ENCODE measurements around the gene ZCCHC24.

The ZCCHC24 gene

DNA sequence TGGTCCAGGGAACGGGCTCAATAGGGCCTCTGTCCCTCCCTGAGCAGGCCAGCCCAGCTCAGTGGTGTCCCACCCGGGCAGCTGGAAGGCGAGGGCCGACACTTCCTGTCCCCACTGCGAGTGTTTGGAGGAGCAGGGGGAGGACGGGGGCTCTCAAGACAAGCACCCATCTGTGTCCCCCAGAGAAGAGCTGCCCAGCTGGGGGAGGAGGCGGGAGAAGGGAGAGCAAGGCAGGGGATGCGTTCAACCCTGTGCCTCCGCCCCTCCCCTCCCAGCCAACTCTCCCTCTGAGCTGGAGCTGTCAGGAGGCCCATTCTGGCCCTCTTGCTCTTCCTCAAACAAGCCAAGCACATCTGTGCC is 35.7 kb downstream of the ZCCHC24 start:
- DNase-seq, result no peak

DNA sequence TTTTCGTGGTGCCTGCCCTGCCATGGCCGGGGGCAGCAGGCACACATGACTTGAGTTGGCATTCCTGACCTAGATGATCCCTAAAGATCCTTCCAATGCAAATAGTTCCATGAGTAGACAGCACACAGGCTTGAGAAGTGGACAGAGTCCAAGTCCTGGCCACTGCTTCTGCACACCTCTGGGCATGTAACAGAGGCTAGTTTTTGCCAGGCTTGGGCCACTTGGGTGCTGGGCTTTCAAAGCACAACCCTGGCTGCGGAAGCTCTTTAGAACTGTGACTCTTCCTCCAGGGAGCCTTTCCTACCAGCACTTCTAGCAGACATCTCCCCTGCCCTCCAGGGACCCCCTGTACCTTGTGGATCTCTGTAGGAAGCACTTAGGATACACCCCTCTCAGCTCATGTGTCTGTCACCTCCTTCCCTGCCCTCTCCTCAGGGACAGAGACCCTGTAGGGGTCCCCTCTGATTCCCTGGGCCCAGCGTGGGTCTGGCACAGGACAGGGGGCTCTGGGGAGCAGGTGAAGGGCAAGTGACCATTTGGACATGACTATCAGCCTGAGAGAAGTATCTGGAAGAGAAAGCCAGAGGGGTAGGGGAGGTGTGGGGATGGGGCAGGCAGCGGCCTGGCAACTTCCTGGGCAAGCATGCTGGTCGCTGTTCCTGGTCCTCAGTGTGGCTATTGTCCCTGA is 36.2 kb downstream of the ZCCHC24 start:
- DNase-seq, result no peak

DNA sequence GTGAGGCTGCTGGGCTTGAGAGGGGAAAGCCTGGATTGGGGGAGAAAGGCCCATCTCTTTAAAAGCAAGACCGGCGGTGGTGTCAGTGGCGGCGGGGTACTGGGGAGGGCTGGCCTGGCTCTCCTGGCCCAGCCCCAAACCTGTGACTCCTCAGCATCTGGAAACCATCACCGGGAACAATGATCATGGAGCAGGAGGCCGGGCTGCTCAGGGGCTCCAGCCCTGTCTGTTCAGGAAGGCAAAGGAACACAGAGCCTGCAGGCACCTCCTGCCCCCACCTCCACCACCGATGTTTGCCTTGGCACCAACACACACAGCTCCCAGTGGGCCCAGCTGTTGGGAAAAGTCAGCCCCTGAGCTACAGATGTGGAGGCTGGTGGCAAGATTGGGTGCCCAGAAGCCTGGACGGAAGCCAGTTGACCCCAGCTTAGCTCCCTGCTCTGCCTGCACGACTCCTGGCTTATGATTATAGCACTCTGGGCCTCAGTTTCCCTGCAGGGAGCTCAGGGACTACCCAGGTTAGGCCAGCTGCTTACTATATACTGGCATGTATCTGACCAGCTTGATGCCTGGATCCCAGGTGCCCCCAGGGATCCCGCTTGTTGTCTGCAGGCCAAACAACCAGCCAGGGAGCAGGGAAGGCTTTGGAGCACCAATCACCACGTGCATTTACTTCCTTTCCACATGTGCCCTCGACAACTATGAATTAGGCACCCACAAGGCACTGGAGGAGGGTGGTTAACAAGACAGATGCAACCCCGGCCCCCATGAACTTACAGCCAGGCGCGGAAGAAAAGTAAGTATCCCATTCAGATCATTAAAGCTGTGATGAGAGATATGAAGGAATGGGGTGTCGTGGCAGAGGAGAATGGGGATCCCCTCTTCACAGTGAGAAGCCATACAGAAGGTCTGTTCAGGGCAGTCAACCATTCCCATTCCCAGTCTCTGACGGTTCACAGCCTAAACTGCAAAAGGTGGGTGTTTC is 37.3 kb downstream of the ZCCHC24 start:
- peak; percentile 80 for DNase-seq

DNA sequence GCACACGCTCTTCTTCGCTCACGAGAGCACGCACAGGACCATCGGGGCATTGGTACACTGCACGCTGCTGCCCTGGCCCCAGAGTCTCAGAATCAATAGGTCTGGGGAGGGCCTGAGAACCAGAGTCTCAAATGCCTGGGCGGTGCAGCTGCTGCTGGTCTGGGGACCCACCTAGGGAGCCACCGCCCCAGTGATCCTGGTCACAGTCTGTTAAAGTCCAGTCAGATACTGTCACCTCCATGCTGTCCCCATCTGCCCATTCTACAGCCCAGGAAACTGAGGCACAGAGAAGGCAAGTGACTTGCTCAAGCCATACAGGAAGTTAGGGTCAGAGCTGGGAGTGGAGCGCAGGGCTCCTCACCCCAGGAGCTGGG is 38.0 kb downstream of the ZCCHC24 start:
- no peak for DNase-seq

DNA sequence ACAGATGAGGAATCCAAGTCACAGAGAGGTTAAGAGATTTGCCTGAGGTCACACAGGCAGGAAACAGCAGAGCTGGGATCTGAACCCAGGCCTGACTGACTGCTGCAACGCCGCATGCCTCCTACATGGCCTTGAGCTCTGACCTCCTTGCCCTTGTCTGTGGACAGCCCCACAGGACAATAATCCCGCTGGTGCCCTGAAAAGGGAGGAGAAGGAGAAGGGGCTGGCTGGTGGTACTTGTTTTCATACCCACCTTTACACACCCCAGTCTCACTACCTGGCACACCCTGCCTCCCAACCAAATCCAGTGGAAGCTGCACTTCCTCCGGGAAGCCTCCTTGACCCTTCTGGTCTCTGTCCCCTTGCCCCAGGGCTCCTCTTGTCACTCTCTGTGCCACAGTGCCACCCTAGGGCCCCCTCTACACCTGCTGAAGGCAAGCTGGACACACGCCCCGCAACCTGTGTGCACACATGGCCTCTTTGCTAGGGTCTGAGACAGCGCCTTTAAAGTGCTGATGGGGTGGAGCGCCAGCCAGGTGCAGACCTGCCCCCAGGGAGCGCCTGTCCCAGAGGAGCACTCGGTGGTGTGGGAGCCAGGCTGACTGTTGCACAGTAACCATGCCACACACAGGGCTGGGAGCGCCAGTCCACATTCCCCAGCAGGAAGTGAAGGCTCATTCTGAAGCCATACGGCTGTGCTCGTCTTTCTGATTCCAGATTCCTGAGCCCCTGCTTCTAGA is 38.6 kb downstream of the ZCCHC24 start:
- no peak for DNase-seq

DNA sequence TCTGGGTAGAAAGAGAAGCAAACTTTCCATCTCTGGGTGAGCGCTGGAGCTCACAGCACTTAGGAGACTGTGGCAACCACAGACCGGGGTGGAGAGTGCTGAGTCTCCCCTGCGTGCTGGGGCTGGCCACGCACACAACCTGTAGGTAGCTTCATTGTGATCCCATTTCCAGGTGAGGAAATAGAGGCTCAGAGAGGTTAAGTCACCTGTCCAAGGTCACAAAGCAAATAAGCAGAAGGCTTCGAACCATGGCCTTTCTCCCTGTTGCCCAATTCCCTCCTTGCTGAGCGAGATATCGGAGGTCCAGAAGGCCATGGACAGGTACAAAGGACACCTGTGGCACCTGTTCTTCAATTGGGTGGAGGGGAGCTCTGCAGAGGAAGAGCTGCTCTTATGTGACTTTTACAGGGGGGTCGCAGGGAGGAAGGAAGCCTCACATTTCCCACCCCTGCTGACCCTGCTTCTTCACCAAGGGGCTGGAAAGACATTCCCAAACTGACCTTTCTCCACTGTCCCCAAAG is 39.4 kb downstream of the ZCCHC24 start:
- DNase-seq, result no peak

DNA sequence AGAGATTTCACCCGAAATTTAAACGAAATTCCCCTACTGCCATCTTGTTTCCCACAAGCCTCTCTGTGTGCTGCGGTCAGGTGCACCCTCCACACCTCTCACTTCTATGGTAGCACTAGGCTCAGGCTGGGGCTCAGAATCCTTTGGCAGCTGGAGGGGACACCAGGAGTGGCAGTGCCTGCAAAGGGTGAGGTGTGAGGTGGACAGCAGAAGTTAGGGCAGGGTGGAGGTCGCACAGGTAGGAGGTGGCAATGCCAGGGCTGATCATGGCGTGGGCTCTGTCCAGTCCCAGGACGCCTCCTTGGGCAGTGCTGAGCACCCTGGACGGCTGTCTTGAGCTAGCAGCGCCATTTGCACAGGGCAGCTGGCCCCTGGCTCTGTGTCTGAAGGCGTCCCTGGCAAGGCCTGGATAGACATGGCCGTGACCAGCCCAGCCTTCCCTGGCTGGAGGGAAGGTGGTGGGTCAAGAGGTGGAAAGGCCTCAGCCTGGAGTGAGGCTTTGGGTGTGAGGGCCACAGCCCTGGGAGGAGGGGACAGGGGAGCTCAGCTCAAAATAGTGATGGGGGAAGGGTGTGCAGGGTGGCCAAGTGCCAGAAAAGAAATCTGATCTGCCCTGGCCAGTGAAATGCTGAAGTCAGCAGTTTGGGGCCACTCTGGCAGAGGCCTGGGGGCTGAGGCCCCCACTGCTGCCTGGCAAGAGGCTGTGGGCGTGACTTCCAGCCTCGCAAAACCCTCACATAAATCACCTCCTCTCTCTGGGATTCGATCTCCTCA is 40.0 kb downstream of the ZCCHC24 start:
- peak; percentile 76 for DNase-seq

DNA sequence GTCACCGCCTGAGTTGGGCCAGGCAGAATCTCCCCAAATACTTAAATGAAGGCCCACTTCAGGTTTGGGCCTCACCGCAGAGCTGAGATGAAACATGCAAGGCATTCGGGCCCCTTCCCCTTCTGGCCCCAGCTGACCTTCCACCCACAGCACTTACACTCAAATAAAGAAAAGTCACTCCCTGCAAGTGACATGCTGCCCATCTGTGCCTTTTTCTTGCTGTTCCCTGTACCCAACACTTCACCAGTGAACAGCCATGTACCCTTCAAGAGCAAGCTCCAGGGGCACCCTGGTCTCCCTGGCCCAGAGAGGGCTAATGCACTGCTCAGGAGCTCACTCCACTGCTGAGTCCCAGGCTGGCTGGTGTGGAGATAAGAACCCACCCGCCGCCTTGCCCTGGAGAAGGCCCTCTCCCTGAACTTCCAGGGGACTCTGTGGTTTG is 40.7 kb downstream of the ZCCHC24 start:
- no peak for DNase-seq

DNA sequence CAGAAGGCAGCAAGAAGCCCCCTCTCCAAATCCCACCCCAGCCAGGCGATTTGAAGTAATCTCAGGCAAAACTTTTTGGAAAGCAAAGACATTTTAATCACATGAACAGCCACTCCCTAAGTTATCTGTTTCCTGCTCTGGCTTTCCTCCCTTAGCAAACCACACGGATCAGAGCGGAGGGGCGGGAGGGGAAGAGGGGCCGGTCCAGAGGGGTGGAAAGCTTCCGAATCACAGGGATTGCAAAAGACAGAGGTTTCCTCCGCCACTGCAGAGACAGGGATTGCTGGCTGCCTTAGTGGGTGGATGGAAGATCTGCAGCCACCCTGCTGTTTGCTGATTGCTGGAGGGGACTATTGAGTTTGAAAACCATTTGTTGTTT is 41.2 kb downstream of the ZCCHC24 start:
- peak; percentile 78 for DNase-seq

DNA sequence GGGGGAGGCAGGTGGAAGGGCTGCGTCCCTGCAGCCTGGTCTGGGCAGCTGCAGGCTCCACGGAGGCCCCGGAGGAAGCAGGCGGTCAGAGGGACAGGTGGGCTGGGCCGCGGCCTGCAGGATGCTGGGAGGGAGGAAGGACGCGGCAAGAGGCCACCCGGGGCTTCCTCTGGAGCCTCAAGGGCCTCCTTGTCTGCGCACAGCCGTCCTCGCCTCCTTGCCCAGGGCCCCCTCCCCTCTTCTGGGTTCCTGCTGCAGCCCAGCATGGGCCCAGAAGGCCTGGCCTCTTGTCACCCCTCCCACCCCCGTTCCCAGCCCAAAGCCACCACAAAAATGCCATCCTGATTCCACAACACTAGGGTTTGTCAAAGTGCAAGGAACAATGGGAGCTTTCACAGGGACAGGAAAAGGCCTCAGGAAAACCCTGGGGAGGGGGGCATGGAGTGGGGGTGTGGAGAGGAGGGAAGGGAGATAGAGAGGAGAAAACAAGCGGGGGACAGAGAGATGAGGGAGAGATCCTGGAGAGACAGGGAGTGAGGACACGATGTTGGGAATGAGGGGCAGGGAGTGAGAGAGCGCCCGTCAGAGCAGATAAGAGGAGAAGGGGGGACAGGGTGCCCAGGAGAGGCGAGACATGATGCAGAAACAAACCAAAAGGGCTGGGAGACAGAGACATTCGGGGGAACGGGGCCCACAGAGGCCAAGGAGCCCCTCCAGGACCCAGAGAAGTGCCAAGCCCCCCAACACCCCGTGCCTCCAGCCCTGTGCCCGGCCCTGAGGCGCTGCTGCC is 41.8 kb downstream of the ZCCHC24 start:
- DNase-seq, result peak; percentile 64

DNA sequence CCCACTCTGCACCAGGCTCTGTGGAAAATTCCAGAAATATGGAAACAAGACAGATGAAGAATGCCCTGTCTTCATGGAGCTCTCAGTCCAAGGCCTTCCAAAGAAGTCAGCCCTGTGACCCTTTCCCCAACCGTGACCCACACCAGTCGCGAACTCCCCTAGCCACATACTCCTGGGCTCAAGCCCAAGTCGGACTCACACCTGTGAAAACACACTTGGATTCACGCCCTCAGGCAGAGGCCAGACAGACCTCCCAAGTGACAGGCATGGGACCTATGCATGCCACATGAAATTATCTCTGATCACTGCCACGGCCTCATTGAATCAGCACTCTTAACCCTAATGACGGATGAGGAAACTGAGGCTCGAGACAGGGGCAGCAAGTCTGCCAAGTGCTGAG is 42.5 kb downstream of the ZCCHC24 start:
- no peak for DNase-seq

DNA sequence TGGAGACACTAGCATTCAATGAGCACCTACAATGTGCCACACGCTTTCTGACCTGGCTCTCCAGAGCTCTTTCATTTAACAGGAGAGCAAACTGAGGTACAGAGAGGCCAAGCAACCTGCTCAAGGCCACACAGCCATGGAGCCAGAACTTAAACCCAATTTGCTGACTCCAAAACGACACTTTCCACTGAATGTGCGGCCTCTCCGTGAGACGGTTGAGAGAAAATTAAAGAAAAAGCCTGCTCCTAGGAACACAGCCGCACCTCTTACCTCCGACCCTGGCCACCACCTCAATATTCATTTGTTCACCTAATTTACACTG is 42.8 kb downstream of the ZCCHC24 start:
- no peak for DNase-seq

DNA sequence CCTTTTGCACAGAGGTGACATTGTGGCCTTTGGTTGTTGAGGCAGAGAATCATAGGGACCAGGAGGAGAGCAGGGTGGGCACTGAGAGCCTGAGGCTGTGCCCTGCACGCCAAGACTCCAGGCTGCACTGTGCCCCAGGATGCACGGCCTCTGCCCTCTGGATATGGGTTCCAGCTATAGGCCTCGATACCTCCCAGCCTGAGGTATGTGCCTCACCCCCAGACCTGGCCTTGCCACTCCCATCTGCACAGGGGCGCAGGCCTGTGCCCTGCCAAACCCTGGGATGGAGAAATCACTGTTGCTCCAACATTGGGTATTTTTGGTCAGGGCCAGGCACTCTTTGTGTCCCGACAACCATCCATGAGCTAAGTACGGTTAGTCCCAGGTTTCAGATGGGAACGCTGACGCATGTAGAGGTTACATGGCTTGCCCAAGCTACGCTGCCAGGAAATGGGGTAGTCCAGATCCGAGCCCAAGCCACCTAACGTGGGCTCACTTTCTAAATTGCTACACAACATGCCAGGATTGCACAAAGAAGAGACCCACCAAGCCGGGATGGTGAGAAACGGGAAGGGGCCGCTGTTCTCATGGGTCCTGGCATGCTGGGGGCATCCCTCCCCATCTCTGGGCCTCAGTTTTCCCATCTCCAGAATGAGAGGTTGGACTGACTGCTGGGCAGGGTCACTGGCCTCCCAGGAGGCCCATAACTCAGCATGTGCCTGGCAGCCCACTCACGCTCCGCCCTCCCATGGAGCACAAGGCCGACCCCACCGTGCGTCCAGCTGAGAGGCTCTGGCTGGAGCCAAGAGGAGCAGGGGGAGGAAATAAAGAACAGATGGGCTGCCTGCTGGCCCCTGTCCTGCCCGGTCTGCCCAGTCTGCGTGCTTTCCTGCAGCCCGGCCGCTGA is 44.2 kb downstream of the ZCCHC24 start:
- peak; percentile 82 for DNase-seq

DNA sequence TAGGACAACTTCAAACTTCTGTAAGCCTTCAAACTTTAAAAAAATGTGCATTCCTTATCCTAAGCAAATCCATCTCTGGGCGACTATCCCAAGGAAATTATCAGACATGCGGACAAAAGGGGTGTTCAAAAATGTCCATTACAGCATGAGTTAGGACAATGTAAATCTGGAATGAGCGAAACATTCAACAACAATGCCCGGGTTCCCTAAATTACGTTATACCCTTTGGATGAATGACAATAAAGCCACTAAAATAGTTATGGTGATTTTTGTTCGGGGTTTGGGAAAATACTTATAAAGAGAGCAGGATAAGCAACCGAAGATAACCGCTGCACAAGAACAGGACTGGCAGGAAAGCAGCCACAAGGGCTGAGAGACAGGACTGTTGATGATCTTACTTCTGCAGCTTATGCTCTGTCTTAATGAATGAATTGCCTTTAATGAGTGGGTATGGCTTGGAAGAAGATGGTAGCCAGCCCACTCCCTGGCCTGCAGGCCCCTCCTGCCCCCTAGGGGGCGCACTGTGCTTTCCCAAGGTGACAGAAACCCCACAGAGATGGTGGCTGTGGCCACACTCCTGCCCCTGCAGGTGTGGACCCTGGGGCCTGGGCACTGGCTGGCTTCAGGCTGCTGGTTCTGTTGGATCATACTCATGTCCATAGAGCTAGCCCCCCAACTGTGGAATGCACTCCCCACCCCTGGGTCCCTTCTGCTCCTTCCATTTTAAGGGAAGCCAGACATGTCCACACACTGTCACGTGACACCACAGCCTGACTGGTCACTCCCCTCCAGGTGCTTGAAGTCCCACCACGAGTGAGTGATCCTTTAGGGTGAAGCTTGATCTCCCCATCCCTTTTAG is 45.0 kb downstream of the ZCCHC24 start:
- no peak for DNase-seq

DNA sequence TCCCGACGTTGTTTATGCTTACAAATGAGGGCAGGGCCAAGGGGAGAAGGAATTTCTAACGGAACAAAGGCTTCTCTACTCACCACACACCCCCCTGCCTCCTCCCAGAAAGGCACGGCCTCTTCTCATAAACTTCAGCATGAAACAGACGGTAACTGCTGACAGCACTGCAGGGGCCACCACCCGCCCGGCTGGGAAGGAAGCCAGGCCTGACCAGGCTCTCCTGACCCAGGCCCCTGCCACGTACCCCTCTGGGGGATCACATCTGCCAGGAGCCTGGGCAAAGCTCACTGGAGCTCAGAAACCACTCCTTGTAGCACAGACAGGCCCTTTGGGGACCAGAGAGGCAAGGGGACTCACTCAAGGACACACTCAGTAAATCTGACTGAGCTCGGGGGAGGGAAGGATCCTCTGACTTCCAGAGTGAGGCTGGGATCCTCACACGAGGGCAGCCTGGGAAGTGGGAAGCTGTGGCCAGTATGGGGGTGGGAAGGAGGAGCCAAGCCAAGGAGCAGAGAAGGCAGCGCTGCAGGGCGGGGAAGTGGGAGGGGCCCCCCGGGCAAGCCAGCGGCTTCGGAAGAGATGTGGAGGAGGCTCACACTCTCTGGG is 46.1 kb downstream of the ZCCHC24 start:
- peak; percentile 88 for DNase-seq

DNA sequence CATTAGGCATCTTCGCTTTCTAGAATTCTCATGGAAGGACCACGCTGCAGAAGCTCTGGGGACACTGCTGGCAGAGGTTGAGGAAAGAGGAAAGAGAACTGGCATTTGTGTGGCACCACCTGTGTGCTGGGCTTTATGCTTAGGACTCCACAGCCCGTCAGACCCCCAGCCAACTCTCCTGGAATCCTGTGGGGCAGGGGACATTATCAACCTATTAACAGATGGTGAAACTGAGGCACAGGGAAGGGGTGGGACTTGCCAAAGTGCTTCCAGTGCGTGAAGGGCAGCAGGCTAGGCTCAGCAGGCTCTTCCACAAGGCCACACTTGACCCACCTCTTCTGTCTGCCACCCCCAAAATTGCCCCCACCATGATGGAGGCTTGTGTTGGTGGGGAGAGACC is 46.8 kb downstream of the ZCCHC24 start:
- DNase-seq, result no peak

DNA sequence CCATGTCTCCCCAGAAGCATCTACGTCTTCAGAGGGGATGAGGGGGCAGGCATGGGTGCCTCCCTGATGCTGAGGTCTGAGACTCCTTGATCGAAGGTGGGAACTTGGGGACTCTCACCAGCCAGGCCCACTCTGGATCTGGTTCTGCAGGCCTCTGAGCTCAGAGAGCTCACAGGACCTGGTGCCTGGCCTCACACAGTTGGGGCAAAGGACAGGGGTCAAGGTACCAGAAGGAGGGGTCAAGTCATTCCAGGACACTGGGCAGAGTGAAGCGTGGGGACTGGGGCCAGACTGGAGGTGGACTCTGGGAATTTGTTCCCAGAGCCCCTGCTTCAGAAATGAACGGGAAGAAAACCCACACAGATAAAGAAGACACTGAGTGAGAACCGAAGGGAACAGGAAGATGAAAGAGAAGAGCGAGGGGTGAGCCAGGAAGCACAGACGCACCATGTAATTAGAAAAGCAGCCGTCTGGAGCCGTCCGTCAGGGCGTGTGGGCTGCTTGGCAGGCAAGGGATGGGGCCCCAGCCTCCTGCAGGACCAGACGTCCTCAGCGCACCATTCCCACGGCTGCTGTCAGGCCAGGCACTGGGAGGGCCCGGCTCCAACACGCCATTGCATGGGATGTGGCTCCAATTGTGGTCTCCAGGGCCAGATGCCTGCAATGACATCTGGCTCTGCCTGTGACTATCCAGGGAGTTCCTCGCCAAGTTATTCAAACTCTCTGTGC is 47.7 kb downstream of the ZCCHC24 start:
- no peak for DNase-seq

DNA sequence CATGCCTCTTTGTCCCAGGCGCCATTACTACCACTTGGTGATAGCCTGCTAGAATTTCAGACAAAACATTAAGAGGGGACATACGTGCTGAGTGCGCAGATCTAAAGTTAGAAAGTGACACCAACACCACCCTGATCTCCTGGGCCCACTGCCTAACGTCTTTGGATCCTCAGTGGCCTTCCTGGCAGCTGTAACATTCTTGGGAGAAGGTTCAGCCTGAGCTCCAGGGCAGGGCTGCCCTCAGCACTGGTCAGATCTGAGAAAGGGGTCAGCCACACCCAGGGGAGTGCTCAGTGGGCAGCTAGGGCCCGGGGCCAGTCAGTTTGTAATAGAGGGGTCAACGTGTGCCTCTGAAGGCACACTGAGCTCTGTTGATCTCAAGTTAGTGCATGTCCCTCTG is 48.4 kb downstream of the ZCCHC24 start:
- DNase-seq, result no peak

DNA sequence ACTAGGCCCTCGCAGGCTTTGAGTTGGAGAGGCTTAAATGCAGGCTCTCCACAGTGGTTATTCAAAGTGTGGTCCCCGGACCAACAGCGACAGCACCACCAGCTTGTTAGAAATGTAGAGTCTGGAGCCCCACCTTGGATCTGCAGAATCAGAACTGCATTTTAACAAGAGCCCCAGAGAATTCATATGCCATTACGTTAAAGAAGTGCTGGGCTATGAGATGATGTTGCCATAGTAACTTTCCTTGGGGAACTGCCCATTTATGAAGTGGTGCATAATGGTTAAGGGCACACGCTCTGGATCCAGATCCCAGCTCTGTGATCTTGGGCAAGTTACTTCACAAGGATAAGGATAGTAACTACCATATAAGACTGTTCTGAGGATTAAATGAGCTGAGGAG is 48.9 kb downstream of the ZCCHC24 start:
- DNase-seq, result no peak

All from right forelimb (tissue), 1 donor.